SK-N-MC (cell line): ENCODE measurements around the gene ARHGAP26.

Experiments
- EZH2 ChIP-seq: fragments of 200-600 bp; sonication (generic); IDR thresholded peaks from one replicate; pipeline ENCODE4 v1.6.1; 2017; ENCODE audit warnings: antibody characterized with exemption
- POLR2AphosphoS5 ChIP-seq: IDR thresholded peaks from 2 replicates; pipeline ENCODE4 v1.6.1; 2012; ENCODE audit warnings: mild to moderate bottlenecking, low read depth, low read length, borderline replicate concordance

DNA sequence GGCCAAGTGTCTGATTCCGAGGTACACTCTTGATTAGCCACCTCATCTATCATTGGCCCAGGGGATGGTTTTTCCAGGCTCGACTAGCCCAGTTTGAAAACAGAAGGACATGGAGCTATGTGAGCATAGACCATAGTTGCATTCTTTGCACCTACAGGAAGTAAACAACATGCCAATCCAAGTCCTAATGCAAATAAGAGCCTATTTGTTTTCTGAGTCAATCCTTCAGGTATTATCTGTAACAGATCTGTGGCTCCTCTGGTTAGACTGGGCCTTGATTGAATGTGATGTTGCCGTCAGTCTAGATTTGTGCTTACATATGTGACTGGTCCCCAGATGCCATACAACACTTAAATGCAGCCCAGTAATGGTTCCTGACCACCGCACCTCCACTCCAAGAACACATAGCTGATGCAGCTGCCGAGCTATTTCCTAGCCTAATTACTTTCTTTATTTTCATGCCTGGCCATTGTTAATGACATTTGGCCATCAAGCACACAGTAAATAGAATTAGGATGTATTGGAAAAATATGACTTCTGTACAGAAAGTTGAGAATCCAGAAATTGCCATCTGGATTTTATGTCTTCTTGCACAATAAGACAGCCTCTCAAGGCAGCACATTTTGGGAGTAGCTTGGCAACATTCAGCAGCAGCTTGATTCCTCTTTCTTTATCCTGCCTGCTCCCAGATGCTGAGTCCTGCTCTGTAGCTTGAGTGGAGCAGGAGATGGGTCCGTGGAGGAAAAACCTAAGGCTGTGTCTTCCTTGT lies 29.5 kb upstream of the ARHGAP26 start:
- TF ChIP-seq EZH2, result no peak
- TF ChIP-seq POLR2AphosphoS5, result no peak
